IPS DF 19.7 (cell line): ENCODE results near the gene CCDC169.
"Not testable (repeated sequence)": the region's sequence is repeated elsewhere in the genome, so short reads cannot be mapped to it uniquely, and the experiment has no call there.

Experiments
- DNase-seq: peaks from one replicate; pipeline ENCODE4 v3.0.0-alpha.2; 2013; ENCODE audit warnings: low read depth, low spot score

CCDC169 gene

DNA sequence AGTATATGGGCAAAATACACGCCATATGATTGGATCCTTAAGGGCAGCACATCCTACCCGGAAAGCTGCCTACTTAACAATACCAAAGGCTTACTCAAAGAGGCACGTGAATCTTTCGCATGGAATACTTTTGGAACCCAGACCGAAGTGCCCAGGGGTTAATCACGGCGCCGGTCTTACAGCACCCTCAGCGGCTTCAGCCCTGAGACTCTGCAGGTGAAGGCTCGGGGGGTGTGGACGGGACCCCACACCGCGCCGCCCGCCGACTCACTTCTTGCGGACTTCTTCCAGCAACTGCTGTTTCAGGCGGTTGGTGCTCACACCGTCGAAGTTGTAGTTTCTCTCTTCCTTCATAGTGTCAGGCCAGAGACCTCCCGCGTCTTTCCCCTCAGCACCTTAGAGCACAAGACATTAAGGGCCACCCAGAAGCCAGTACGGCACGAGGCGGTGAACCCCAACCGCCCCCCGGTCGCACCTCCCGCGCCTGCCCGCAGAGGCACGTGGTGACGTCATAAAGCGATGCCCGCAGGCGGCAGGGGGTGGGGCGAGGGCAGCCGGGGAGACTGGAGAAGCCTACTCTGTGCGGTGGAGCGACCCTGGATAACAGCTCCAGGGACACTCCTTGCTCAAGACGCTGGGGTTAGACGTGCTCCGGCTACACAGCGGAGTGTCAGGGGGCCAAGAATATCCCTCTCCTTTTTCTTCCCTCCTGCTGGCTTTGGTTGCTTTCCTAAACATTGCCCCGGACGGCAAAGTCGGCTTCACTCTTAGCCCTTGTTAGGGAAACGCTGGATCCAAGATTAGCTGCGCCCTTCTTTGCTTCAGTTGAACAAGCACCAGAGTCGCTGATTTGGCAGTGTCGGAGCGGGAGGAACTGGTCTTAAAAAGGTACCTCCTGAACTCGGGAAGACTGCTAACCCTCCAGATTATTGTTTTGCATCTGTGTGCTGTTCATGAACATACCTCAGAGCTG lies at the start of gene CCDC169:
Gene CCDC169 (minus strand): TSS at position 449 of the 973 bp plus-strand sequence. CDS start 95 bp downstream, at position 354.
- peak; percentile 69 for DNase-seq

DNA sequence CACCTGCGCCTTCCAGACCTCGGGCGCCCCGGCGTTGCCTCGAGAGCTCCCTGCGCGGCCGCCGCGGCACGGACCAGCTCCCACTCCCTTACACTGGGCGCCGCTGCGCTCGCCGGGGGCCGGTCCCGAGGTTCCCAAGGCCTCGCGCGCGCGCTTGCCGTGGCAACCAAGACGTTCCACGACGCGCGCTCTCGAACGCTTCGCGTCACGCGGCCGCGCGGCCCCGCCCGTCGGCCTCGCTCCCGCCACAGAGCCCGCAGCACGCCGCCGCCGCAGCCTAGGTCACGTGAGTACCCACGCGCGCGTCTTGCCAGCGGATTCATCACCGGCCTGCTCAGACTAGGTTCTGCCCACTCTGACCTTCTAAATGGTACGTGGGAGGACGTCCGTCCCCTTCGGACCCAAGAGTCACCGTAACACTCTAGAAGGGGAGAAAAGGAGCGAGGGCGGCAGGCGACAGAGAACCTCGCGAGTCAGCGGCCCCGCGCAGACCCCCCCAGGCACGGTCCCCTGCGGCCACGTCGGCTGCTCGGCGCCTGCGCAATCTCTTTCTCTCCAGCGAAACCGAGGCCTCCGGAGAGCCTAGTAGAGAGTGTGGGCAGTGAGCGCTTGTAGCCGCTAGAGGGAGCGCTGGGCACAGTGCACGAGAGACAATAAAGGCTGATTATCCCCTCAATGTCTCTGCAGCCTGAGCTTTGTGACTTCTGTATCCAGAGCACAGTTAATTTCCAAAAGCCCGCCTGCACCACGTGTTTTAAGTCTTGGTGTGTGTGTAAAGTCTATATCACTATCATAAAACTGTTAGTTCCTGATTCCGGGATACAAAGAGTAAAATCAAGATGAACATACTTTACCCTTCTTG lies 48.8 kb upstream of the CCDC169 start, which contains the start of gene SPART:
Gene SPART (minus strand): TSS at position 173 of the 862 bp plus-strand sequence. CDS start 10,564 bp downstream, outside the sequence.
- peak; percentile 67 for DNase-seq

DNA sequence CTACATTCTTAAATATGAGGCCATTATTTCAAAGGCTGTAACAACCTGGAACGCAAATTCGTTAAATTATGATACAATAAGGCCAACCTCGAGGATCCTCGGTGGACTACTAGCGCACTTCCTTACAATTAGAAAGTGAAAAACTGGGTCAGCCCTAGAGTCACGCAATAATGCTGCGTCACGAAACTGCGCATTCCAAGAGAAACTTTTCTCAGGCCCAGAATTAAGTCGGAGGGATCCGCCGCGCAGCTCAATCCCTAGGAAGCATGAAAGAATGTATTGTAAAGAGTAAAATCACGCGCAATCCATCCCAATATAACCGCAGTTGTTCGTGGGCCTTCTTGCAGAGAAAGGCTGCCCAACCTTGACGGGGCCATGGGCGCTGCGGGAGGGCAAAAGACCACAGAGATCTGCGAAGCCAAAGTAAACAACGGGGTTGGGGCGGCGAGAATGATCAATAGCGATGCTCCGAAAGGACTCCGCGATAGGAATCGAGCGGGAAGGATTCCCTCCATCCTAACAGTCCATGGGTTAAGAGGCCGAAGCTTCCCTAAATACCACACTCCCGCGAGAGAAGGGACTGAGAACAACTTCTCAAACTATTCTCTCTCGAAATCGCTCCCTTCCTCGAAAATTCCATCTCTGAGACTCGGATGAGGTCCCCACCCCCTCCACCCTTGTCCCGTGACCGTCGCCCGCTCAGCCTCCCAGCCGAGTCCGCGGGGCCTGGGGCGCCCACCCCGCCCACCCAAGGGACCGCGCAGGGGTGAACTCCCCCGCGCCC lies 48.0 kb upstream of the CCDC169 start:
- no peak for DNase-seq

DNA sequence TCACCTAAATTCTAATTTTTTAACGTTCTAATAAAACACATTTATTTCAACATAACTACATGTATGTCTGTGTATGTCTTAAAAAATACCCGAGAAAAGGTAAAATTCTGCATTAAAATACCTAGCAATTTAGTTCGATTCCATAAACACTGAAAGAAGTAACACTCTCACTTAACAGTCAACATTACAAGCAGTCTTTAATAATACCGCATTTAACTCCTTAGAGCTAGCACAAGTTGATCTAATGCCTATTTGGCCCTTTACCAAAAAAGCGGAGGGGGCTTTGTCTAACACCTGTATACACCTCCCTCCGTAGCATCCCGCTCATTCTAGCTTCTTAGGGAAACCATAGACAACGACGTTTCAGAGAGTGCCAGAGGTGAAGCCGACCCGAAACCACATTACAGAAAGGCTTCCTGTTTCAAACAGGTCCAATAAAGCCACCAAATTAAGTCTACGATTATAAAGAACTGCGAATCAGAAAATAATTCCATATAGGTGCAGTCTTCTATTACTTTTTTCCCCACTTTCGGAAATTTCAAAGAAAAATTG lies 47.3 kb upstream of the CCDC169 start:
- no peak for DNase-seq

GRCh38 chr13:36344173-36344572 lies 46.6 kb upstream of the CCDC169 start:
- no peak for DNase-seq

DNA sequence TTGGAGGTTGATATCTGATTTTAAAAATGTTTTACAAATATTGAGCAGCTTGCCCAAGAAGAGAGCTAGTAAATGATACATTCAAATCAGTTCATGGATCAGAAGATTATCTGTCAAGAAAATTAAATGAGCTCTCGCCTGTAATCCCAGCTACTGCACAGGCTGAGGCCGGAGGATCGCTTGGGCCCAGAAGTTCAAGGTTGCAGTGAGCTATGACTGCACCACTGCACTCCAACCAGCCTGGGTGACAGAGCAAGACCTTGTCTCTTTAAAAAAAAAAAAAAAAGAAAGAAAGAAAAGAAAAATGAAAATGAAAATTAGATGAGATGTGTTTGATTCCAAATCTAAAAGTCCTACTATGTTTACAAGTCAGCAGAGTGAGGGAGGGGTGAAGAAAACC lies 46.2 kb upstream of the CCDC169 start:
- no peak for DNase-seq

DNA sequence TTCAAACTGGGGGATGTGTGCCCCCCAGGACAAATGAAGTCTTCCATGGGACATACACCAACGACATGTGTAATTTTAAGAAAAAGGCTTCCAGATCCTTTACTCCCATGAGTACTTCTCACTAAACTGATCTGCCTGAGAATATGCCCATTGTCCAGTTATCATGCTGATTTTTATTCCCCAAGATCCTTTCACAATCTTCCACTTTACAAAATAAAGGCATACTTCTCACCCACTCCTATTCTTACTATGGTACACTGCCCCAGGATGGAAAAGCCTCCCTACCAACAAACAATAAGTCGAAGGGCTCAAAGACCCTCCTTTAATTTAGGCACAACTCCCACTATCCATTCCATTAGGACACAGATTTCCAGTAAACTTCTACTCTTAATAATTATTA lies 45.1 kb upstream of the CCDC169 start:
- DNase-seq, result no peak

DNA sequence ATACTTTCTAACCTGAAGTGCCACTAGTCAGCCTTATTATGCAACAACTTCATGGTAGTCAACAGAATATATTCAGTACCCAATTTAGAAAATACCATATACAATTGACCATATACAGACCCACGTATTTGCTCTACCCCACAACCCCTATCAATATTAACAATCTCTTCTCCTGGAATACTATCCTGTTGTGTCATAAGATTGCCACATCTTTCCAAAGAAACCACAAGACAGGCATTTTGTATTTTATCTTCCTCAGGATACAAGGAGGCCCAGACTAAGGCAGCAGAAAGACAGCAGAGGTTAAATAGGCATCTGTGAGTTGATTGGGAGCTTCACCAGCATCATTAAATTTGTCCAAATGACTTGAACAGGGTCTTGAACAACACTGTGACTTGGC lies 44.1 kb upstream of the CCDC169 start:
- DNase-seq, result no peak

DNA sequence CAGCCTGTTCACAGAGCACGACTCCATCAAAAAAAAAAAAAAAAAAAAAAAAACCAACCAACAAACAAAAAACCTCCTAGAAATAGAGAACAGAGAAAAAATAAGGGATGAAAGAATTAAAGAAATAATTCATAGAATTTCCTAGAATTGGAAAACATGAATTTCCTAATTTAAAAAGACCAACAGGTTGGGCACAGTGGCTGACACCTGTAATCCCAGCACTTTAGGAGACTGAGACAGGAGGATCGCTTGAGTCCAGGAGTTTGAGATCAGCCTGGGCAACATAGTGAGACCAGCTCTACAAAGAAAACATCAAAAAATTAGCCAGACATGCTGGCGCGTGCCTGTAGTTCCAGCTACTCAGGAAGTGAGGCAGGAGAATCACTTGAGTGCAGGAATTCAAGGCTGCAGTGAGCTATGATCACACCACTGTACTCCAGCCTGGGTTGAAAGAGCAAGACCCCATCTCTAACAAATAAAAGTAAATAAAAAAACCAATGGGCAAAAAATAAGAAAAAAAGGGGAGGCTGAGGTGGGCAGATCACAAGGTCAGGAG lies 42.1 kb upstream of the CCDC169 start:
- no peak for DNase-seq

GRCh38 chr13:36337938-36338641 lies 40.5 kb upstream of the CCDC169 start:
- DNase-seq, result no peak

- no peak for DNase-seq
Measured at GRCh38 chr13:36332986-36333385, 35.4 kb upstream of the CCDC169 start.

DNA sequence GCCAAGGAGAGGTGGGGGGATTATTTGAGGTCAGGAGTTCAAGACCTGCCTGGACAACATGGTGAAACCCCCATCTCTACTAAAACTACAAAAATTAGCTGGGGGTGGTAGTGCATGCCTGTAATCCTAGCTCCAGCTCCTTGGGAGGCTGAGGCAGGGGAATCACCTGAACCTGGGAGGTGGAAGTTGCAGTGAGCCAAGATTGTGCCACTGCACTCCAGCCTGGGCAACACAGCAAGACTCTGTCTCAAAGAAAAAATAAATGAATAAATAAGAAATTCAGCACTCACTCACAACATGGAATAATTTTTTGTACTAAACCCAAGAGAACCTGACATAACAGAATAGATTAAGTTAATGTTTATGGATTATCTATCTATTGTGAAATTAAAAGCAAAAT lies 34.6 kb upstream of the CCDC169 start:
- not testable (repeated sequence) for DNase-seq

- no peak for DNase-seq
Measured at GRCh38 chr13:36331280-36331679, 33.7 kb upstream of the CCDC169 start.

DNA sequence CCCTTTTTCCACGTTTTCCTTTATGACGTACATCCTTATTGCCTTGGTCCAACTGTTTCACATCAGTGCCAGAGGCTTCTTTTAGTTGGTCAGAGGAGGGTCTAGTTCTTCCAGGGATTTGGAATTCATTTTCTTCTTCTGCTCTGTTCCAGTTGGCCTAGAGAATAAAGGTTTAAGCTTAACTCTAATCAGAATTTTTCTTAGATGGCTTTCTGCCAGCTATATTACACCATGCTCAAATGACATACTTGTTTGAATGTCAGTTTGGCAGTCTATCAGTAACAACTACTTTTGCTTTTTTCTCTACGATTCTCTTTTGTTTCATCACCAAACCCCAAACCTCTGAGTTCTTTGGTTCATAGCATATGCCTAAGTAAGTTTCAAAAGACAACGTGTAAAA lies 31.7 kb upstream of the CCDC169 start:
- DNase-seq, result no peak

- DNase-seq, result no peak
Measured at GRCh38 chr13:36328821-36329220, 31.2 kb upstream of the CCDC169 start.

- no peak for DNase-seq
Measured at GRCh38 chr13:36325912-36326311, 28.3 kb upstream of the CCDC169 start.

DNA sequence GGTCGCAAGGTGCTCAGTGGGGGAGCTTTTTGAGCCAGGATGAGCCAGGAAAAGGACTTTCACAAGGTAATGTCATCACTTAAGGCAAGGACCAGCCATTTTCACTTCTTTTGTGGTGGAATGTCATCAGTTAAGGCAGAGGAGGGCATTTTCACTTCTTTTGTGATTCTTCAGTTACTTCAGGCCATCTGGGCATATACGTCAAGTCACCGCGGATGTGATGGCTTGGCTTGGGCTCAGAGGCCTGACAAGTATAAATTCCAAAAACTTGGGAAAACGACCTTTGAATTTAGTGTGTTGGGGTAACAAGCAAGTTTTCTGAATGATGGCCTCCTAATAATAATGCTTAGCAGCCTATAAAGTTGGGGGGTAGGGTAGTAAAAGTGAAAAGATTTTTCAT lies 27.3 kb upstream of the CCDC169 start:
- DNase-seq, result not testable (repeated sequence)

- no peak for DNase-seq
Measured at GRCh38 chr13:36323951-36324566, 26.4 kb upstream of the CCDC169 start.

DNA sequence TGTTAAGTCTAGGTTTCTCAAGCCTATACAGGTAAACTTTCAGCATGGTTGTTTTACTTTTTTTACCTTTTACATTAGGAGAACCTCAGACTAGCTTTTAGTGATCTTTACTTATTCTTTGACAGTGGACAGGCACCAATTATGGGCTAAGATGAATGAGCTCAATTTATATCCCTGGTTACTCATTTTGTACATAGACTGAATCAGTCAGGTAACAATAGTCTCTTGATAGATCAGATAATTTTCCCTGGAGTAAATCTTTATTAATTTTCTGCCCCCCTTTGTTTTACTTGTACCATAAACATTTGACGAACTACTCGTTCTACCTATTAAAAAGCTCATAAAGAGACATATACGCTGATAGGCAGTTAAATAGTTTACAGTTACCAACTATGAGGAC lies 25.8 kb upstream of the CCDC169 start:
- DNase-seq, result no peak

GRCh38 chr13:36319793-36320192 lies 22.2 kb upstream of the CCDC169 start:
- not testable (repeated sequence) for DNase-seq
